Activated CD8-positive, alpha-beta memory T cell treated with anti-CD3 and anti-CD28 coated beads, Interleukin-2, amount 50 U/mL, for 48 hours (primary cell): Measurements from ENCODE around the gene DNPEP.

Experiments used
- DNase-seq: peaks from one replicate; pipeline ENCODE4 v3.0.0-alpha.2; 2020

Gene DNPEP

DNA sequence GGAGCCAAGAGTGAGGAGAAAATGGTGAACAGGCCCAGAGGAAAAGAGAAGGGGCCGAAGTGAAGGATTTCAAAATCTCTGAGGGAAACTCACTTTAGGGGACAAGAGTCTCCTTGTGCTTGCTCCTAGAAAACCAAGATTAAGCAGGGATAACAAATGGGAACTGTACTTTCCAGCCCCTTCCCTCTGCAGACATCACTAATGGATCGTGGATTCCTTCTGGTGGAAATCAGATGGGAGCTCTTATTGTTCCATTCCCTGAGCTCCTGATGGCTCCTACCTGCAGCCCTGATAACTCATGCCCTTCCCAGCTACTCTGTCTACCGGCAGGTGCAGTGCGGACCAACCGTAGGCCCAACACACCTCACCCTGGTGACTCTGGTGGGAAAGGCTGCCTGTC is 34.6 kb downstream of the DNPEP start:
- no peak for DNase-seq

DNA sequence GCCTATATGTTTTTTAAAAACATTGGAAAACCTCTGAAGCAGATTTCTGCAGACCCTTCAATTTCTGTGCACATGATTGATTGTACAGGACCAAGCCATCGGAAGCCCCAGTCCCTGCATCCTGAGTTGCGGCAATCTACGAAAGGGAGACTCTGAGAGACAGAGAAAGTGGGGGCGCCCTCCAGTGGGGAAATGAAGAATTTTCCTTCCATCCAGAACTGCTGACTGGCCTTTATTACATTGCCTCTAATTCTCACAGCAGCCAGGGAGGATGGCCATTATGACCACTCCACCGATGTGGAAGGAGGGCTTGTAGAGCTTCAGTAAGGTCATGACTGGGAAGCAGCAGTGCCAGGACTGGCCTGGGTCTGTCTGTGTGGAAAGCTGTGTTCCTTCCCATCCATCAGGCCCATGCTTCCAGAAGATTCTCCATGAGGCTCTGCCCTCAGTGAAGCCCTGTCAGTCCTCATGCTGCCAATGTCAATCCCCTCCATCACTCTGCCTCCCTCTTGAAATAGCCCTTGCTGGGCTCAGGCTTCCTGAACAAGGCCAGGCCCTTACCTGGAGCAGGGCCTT is 35.2 kb downstream of the DNPEP start:
- DNase-seq = peak; percentile 85

DNA sequence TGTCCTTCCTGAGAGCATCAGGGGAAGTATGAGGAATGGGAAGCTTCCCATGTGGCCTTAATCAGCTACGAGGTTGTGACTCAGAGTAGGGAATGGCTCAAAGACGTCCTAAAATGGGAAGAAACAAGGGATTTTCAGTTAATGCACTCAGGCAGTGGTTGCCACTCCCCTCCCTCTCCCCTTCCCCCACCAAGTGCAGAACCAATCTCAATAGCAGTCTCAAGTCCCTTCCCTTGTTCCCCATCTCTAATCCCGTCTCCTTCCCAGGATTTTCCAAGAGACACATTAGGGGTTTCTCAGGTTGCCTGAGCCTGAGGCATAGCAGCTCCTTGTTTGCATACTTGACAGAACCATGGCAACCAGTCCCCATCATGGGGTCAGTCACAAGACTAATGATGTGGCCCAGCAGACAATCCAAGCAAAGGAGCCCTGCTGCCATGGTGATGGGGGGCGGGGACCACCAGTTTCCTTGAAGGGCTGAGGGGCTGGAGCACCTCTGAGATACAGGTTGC is 36.9 kb downstream of the DNPEP start:
- no peak for DNase-seq

DNA sequence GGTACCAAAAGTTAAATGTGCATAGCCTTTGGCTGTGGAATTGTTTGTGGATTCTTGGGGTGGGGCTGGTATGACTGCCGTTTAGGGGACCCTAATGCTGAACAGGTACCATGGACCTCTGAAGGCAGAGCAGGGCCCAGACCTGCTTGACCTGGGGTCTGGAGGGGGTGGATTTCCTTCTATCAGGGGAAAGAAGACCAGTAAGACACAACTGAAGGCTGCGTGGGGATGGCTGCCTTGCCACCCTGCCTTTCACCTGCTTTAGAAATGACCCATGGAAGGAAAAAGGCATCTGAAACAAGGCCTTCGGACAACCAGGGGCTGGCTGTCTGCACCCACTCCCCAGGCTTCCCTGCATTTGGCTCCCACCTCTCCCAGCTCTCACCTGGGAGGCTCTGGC is 37.5 kb downstream of the DNPEP start:
- no peak for DNase-seq

DNA sequence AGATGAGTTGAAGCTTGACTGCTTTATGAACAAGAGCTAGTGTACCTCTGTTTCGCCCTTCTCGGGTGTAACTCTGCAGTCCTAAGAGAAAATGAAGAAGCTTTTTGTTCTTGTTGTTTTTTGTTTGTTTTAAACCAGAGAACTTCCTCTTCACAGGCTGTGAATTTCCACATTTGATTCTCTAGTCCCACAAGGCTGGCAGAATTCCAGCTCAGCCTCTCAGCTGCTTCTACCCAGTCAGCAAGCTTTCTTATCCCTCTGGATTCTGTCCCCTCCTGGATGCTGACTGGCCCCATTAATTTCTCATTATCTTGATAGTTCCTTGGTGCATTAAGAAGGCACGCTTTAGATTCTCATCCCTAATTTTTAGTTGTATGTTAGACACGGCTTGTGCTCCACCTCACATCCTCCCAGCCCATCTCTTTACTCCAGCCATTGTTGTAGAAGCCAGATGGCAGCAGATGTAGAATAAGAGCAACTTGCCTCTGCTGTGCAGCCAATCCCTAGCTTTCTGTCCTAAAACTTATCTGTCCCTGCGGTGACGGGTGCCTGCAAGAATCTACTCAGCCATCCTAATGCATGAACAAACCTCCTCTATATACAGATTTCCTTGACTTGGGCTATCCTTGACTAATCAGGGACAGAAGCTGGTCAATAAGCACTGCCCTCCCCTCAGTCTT is 42.8 kb downstream of the DNPEP start:
- no peak for DNase-seq

DNA sequence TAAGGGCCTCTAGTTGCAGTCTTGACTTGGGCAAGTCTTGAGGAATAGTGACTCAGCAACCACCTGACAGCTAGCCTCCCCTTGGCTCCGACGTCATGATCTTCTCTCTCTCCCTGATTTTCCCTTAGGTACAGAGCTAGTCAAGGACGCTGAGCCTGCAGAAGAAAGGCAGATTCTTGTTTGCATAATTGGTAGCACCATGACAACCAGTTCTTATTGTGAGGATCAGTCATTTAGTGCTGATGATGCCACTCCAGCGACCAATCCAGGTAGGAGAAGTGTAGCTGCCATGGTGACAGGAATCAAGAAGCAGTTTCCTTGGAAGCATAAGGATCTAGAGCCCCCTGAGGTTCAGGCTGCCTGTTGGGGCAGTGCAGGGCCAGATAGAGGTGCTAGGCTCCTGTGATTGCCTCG is 52.3 kb downstream of the DNPEP start:
- DNase-seq = no peak

DNA sequence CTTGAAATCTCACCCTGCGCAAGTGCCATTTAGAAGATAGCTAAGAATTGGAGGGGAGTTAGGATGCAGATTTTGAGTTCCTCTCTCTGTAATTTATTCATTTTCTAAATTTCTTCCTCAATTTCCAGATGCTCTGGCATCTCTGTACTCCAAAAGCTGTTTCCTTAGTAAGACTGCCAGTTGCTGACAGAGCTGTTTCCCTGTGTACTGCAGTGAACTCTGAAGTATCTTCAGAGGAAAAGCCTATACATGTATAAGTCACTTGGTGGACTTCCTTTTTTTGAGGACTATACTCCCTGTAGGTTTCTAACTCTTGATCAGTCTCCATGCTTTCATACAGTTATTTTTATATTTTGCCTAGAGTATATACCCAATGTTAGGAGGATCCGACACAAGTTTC is 53.6 kb downstream of the DNPEP start:
- DNase-seq = no peak

DNA sequence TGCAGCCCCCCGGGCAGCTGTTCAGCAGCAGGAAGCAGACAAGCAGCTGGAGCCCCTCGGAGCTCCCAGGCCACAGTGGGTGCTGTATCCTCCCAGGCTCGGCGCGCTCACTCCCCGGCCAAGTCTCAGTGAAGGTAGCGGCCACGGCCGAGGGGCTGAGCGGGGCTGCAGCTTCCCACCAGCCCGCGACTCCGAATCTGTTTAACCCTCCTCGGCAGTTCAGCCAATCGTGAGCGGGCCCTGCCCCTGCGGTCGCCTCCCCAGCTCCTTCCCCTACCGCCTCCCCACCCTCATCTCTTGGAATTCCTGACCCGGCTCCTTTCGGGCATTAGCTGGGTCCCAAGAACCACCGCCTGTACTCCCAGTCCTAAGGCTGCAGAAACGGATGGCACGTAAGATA is 55.2 kb downstream of the DNPEP start, which contains the start of gene RESP18:
RESP18 (minus strand) TSS at position 203 of the 400 bp plus-strand sequence.
- DNase-seq = no peak

DNA sequence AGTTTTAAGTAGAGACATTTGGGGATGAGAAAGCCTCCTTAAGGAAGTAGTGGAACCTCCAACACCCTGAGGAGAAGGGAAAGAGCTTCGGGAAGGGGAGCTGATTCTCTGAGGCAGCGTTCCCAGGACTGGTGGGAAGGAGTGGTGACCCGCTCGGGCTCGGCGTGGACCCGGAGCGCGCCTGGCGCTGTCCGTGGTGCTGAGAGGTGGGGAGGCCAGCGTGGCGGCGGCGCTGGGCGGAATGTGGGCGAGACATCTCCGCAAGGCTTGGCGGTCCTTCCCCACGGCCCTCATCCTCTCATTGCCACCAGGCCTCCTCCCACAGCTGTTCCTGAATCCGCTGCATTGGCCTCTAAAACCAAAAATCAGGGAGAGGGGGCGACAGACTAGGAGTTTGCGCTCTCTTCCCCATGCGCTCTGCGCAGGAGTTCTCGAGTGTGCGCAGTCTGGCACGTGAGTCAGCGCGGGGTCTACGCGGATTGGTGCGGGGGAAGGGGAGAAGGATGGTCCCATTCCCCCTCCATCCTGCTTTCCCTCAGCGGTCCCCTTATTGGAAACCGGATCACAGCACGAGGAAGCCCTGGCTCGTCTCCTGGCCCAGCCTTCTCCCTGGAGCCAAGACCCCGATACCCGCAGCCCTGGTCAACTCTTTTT is 56.0 kb downstream of the DNPEP start:
- DNase-seq = peak; percentile 76

DNA sequence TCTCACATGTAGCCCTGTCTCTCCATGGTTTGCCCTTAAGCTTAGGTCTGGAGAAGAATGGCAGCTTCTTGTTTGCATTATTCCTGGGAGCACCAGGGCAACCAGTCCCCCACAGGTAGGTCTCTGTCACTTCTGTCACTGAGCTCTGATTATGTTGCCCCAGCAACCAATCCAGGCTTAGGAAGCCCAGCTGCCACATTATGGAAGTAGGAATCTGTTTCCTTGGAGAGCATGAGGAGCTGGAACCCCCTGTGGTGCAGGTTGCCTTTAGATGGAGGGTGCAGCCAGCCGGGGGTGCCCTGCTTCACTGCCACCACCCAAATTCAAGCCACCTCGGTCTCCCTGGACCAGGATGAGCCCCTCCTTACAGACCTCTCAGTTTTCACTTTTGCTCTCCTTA is 60.0 kb downstream of the DNPEP start:
- no peak for DNase-seq

DNA sequence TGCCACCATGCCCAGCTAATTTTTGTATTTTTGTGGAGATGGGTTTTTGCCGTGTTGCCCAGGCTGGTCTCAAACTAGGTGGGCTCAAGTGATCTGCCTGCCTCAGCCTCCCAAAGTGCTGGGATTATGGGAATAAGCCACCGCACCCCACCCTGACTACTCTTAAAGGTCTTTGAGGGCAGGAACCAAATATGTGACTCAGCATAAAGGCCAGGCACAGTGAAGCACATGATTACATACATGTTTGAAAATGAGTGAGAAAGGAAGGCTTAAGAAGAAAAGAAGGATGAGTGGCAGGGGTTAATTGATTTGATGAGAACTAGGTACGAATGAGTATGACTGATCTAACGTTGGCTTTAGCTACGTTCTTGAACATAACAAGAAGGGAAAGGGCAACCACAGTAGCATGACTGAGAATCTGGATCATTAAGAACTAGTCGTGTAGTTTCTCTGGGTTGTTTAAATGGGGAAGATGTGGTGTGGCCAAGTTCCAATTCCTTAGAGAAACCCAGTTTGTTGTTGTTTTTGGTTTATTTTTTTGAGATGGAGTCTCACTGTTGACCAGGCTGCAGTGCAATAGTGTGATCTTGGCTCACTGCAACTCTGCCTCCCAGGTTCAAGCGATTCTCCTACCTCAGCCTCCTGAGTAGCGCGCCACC is 61.9 kb downstream of the DNPEP start:
- DNase-seq = no peak

DNA sequence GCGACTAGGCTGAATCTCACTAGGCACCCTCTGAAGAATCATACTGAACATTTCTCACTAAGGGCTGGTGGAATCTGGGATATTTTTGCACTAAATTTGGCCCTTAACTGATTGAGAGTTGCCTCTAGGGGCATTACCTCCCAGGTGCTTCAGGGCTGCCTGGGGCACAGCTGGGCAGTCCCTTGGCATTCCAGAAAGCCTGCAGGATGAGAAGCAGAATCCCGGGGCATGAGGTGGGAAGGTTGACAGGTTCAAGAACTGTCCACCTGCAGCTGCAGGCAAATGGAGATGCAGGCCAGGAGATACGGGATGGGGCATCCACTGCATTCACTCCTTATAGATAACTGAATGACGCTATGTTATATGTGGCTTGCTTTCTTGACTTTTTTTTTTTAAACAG is 62.6 kb downstream of the DNPEP start:
- no peak for DNase-seq

DNA sequence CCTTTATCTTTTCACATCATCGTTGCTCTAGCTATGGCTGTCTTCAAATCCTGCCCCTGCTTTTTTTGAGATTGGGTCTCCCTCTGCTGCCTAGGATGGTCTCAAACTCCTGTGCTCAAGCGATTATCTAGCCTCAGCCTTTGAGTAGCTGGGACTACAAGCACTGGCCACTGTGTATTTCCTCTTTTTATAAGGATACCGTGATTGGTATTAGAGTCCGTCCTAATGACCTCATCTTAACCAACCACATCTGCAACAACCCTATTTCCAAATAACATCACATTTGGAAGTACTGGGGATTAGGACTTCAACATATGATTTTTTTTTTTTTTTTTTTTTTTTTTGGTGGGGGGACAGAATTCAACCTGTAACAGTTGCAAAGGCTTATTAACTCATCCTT is 64.3 kb downstream of the DNPEP start:
- DNase-seq = no peak
